Measurements from ENCODE around the gene TOR1AIP2.
A peak's percentile ranks its signal among the peaks of the same experiment; 100 is the strongest.

Gene TOR1AIP2

DNA sequence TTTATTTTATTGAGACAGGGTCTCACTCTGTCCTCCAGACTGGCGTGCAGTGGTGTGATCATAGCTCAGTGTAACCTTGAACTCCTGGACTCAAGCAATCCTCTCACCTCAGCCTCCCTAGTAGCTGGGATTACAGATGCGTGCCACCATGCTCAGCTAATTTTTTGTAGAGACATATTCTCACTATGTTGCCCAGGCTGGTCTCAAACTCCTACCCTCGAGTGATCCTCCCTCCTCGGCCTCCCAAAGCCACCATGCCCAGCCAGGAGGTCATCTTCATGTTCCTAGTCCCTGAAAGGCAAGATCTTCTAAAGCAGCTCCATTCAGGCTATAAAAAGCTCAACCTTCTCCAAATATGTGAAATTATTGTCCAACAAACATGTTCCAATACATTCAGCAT, 53.9 kb downstream of the TOR1AIP2 start:
- DNase-seq (ENCODE audit: low read depth), result no peak
- no peak overlapping the region for H3K4me3 ChIP-seq (ENCODE audit: low read depth, low read length)
- no peak for TF ChIP-seq POLR2A (IDR thresholded peaks at IDR 0.05; ENCODE audit: extremely low read depth, insufficient read length)
- TF ChIP-seq, protein P1, sequence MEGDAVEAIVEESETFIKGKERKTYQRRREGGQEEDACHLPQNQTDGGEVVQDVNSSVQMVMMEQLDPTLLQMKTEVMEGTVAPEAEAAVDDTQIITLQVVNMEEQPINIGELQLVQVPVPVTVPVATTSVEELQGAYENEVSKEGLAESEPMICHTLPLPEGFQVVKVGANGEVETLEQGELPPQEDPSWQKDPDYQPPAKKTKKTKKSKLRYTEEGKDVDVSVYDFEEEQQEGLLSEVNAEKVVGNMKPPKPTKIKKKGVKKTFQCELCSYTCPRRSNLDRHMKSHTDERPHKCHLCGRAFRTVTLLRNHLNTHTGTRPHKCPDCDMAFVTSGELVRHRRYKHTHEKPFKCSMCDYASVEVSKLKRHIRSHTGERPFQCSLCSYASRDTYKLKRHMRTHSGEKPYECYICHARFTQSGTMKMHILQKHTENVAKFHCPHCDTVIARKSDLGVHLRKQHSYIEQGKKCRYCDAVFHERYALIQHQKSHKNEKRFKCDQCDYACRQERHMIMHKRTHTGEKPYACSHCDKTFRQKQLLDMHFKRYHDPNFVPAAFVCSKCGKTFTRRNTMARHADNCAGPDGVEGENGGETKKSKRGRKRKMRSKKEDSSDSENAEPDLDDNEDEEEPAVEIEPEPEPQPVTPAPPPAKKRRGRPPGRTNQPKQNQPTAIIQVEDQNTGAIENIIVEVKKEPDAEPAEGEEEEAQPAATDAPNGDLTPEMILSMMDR (IDR thresholded peaks at IDR 0.05; ENCODE audit: low read depth, low read length), result no peak
- no peak for TF ChIP-seq MYC (IDR thresholded peaks at IDR 0.05; ENCODE audit: low read depth, low read length)
- TF ChIP-seq, protein P2, sequence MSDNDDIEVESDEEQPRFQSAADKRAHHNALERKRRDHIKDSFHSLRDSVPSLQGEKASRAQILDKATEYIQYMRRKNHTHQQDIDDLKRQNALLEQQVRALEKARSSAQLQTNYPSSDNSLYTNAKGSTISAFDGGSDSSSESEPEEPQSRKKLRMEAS (IDR thresholded peaks at IDR 0.05; ENCODE audit: low read depth, low read length), result no peak

DNA sequence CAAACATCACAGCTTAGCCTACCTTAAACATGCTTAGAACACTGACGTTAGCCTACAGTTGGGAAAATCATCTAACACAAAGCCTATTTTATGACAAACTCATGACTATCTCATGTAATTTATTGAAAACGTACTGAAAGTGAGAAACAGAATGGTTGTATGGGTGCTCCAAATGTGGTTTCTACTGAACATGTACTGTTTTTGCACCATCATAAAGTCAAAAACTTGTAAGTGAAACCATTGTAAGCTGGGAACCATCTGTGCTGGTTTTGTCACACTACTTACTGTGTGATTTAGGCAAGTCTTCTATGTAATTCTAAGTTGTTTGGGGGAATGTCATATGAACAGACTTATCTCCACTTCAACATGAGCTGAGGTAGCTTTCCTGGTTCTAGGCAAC, 55.5 kb downstream of the TOR1AIP2 start:
- no peak overlapping the region for H3K4me3 ChIP-seq (ENCODE audit: low read depth, low read length)
- no peak for DNase-seq (ENCODE audit: low read depth)
- TF ChIP-seq, protein P1 (IDR thresholded peaks at IDR 0.05; ENCODE audit: low read depth, low read length), result no peak
- TF ChIP-seq, protein P2 (IDR thresholded peaks at IDR 0.05; ENCODE audit: low read depth, low read length), result no peak
- TF ChIP-seq MYC (IDR thresholded peaks at IDR 0.05; ENCODE audit: low read depth, low read length), result no peak
- TF ChIP-seq POLR2A (IDR thresholded peaks at IDR 0.05; ENCODE audit: extremely low read depth, insufficient read length), result no peak

DNA sequence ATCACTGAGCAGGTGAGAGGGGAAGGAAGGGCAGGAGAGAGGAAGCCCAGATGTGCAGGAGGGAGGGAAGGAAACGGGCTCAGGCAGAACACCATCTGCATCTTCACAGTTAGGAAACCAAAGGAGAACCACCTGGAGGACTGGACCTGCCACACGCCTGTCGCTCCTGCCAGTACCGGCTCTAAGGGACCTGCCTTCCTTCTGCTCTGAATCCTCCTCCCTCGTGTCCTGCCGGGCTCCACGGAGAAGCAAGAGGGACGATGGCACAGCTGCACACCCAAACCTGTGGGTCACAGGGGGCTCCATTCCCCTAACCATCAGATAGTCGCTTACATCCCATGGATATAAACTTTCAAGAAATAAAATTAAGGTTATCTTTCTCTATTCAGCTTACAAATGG, 56.1 kb downstream of the TOR1AIP2 start:
- H3K4me3 ChIP-seq (ENCODE audit: low read depth, low read length), result no peak overlapping the region
- TF ChIP-seq, protein P2 (IDR thresholded peaks at IDR 0.05; ENCODE audit: low read depth, low read length), result no peak
- TF ChIP-seq POLR2A (IDR thresholded peaks at IDR 0.05; ENCODE audit: extremely low read depth, insufficient read length), result no peak
- no peak for TF ChIP-seq MYC (IDR thresholded peaks at IDR 0.05; ENCODE audit: low read depth, low read length)
- TF ChIP-seq, protein P1 (IDR thresholded peaks at IDR 0.05; ENCODE audit: low read depth, low read length), result no peak
- DNase-seq (ENCODE audit: low read depth), result no peak

DNA sequence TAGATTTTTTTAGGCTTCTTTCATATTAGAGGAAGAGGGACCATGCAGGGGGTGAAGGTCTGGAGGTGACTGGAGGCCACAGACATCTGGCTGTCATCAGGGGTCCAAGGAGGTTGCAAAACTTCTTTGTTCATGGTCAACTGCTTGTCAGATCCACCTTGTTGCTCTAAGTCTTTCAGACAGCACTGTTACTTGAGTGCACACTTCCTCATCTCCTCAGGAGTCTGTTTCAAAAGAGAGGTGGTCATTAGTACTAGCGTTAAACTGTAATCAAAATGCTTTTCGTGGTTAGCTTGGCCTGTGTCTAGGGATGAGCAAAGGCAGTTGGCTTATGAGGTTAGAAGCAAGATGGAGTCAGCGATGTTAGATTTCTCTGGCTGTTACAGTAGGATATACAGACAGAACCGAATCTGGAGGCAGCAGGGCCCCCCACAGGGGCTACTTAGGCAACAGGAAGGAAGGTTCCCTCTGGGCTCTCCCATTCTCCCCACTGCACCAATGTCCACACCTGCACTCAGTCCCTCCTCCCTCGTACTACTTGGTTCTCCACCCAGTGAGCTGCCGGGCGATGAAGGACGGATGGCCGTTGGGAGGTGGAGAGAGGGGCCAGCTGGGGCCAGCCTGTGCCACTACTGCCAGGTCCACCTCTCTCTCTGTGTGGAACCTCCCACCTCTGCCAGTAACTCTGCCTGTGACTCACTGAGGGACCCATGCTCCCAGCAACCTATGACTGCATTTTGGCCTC, 57.2 kb downstream of the TOR1AIP2 start:
- no peak overlapping the region for H3K4me3 ChIP-seq (ENCODE audit: low read depth, low read length)
- TF ChIP-seq MYC (IDR thresholded peaks at IDR 0.05; ENCODE audit: low read depth, low read length) (no peak; the same call in none of the 2 replicates), POLR2A (IDR thresholded peaks at IDR 0.05; ENCODE audit: extremely low read depth, insufficient read length) (no peak)
- TF ChIP-seq, protein P1 (IDR thresholded peaks at IDR 0.05; ENCODE audit: low read depth, low read length), result no peak
- TF ChIP-seq, protein P2 (IDR thresholded peaks at IDR 0.05; ENCODE audit: low read depth, low read length), result peak; percentile 45
- peak; percentile 93 for DNase-seq (ENCODE audit: low read depth)

DNA sequence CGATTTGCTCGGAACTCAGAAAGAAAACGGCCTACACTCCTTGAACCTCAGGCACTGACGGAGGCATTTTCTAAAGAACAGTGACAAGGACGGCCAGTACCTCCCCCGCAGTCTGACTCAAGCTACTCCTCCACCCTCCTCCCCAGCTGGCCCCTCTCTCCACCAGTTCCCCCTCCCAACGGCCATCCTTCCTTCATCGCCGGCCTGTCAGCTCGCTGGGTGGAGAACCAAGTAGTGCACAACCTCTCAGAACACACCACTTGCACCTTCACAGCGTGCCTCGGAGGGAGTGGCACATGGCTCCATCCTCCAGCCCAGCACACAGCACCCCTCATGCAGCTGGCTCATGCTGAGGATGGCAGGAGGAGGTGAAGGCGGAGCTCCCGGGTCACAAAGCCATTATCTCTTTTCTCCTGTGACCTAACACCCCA, 58.8 kb downstream of the TOR1AIP2 start:
- DNase-seq (ENCODE audit: low read depth), result peak; percentile 98
- TF ChIP-seq MYC (IDR thresholded peaks at IDR 0.05; ENCODE audit: low read depth, low read length) (peak; percentile 74), POLR2A (IDR thresholded peaks at IDR 0.05; ENCODE audit: extremely low read depth, insufficient read length) (peak; percentile 17)
- TF ChIP-seq, protein P2 (IDR thresholded peaks at IDR 0.05; ENCODE audit: low read depth, low read length), result peak; percentile 94
- TF ChIP-seq, protein P1 (IDR thresholded peaks at IDR 0.05; ENCODE audit: low read depth, low read length), result no peak
- peak overlapping the region; percentile 25 for H3K4me3 ChIP-seq (ENCODE audit: low read depth, low read length)
